GM10266 (cell line): Measurements from ENCODE around the gene TP53AIP1.

Experiments
- DNase-seq: peaks from one replicate; pipeline ENCODE4 v3.0.0; 2012; ENCODE audit errors: extremely low spot score
- TF ChIP-seq, protein P1 (sequence below): IDR thresholded peaks from 2 replicates; pipeline ENCODE4 v1.5.1; 2012; ENCODE audit warnings: mild to moderate bottlenecking, low read depth; ENCODE audit not compliant: control insufficient read depth, insufficient read depth; ENCODE audit errors: missing control alignments

TP53AIP1 gene

GRCh38 chr11:128900468-128900867 lies 42.2 kb downstream of the TP53AIP1 start:
- TF ChIP-seq, protein P1, sequence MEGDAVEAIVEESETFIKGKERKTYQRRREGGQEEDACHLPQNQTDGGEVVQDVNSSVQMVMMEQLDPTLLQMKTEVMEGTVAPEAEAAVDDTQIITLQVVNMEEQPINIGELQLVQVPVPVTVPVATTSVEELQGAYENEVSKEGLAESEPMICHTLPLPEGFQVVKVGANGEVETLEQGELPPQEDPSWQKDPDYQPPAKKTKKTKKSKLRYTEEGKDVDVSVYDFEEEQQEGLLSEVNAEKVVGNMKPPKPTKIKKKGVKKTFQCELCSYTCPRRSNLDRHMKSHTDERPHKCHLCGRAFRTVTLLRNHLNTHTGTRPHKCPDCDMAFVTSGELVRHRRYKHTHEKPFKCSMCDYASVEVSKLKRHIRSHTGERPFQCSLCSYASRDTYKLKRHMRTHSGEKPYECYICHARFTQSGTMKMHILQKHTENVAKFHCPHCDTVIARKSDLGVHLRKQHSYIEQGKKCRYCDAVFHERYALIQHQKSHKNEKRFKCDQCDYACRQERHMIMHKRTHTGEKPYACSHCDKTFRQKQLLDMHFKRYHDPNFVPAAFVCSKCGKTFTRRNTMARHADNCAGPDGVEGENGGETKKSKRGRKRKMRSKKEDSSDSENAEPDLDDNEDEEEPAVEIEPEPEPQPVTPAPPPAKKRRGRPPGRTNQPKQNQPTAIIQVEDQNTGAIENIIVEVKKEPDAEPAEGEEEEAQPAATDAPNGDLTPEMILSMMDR = no peak
- DNase-seq = no peak

- no peak for DNase-seq
- TF ChIP-seq, protein P1 = no peak
Measured at GRCh38 chr11:128898580-128899344, 43.9 kb downstream of the TP53AIP1 start.

DNA sequence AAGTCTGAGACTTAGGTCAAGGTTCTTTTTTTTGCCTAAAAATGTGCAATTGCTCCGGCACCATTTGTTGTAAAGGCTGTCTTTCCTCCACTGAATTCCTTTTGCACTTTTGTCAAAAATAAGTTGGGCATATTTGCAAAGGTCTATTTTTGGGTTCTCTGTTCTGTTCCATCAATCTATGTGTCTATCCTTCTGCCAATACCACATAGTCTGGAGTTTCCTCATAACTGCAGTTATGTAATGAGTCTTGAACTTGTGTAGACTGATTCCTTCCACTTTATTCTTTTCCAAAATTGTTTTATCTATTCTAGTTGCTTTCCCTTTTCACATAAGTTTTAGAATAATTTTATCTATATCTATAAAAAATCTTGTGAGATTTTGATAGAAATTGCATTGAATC lies 44.8 kb downstream of the TP53AIP1 start:
- TF ChIP-seq, protein P1 = no peak
- DNase-seq = no peak

- DNase-seq = no peak
- TF ChIP-seq, protein P1 = no peak
Measured at GRCh38 chr11:128896356-128896755, 46.3 kb downstream of the TP53AIP1 start.

- TF ChIP-seq, protein P1 = no peak
- no peak for DNase-seq
Measured at GRCh38 chr11:128895526-128895925, 47.1 kb downstream of the TP53AIP1 start.

- DNase-seq = no peak
- TF ChIP-seq, protein P1 = no peak
Measured at GRCh38 chr11:128894685-128895084, 48.0 kb downstream of the TP53AIP1 start.

DNA sequence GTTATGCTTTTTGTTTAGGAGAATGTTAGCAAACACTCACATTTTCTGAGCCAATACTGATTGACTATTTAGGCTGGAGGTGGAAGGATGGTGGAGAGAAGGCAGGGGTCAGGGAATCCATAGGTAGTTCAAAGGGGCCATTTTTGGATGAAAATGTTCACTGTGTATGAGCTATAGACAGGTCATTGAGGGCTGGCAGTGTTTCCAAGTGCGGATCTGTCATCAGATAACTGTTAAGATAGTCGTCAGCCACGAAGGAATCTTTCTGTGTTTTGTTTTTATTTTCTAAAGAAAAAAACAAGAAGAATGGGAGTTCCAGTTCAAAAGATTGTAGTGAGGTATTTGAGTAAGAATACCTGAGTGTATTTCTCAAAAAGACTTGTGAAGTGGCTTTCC lies 48.4 kb downstream of the TP53AIP1 start:
- TF ChIP-seq, protein P1 = no peak
- DNase-seq = no peak
